GM18519 (cell line): ENCODE data around the gene MTHFS.
"Not testable (repeated sequence)": the region's sequence is repeated elsewhere in the genome, so short reads cannot be mapped to it uniquely, and the experiment has no call there.

ENCODE experiments used
- ATAC-seq: cut with Tn5 transposase; IDR thresholded peaks from one replicate; pipeline ENCODE4 v1.9.1; 2021; ENCODE audit warnings: mild to moderate bottlenecking, moderate library complexity; ENCODE audit not compliant: unreplicated experiment, low FRiP score

Gene MTHFS

GRCh38 chr15:79916502-79917132 lies 19.8 kb upstream of the MTHFS start:
- no peak for ATAC-seq

GRCh38 chr15:79915776-79916501 lies 19.1 kb upstream of the MTHFS start:
- not testable (repeated sequence) for ATAC-seq

- no peak for ATAC-seq
These were observed 17.9 kb upstream of the MTHFS start for GRCh38 chr15:79914728-79915127.

GRCh38 chr15:79909556-79910335 lies 12.9 kb upstream of the MTHFS start:
- ATAC-seq, result not testable (repeated sequence)

GRCh38 chr15:79904271-79904670 lies 7.5 kb upstream of the MTHFS start:
- no peak for ATAC-seq

GRCh38 chr15:79903626-79904025 lies 6.8 kb upstream of the MTHFS start:
- no peak for ATAC-seq

GRCh38 chr15:79903144-79903543 lies 6.3 kb upstream of the MTHFS start:
- no peak for ATAC-seq

GRCh38 chr15:79901958-79902357 lies 5.1 kb upstream of the MTHFS start:
- no peak for ATAC-seq

- not testable (repeated sequence) for ATAC-seq
These were observed 4.1 kb upstream of the MTHFS start for GRCh38 chr15:79900818-79901378.

- no peak for ATAC-seq
These were observed 3.3 kb upstream of the MTHFS start for GRCh38 chr15:79900087-79900486.

GRCh38 chr15:79898786-79899185 lies 2.0 kb upstream of the MTHFS start:
- ATAC-seq, result not testable (repeated sequence)

- no peak for ATAC-seq
These were observed 1.6 kb upstream of the MTHFS start for GRCh38 chr15:79898369-79898768.

- no peak for ATAC-seq
These were observed 893 bp upstream of the MTHFS start for GRCh38 chr15:79897701-79898113.

- ATAC-seq, result no peak
These were observed 515 bp upstream of the MTHFS start for GRCh38 chr15:79897380-79897678.

- peak; percentile 22 for ATAC-seq
These were observed 632 bp downstream of the MTHFS start for GRCh38 chr15:79896131-79896633.

GRCh38 chr15:79887054-79887930 lies 9.5 kb downstream of the MTHFS start:
- ATAC-seq, result no peak

- no peak for ATAC-seq
These were observed 10.7 kb downstream of the MTHFS start for GRCh38 chr15:79886124-79886523.

GRCh38 chr15:79884204-79884596 lies 12.6 kb downstream of the MTHFS start:
- no peak for ATAC-seq

GRCh38 chr15:79883579-79884203 lies 13.1 kb downstream of the MTHFS start:
- no peak for ATAC-seq

GRCh38 chr15:79881668-79882067 lies 15.1 kb downstream of the MTHFS start:
- ATAC-seq, result no peak
